K562 (cell line): ENCODE data around the gene THBS2. TPM values are rescaled to one million over a fixed set of nuclear protein-coding genes. Genes with fewer than 3 reads are reported as not detected.

ENCODE experiments used
- ARID2 ChIP-seq: fragments of 450-650 bp; IDR thresholded peaks from 2 replicates; pipeline ENCODE4 v1.6.1; 2017; ENCODE audit warnings: antibody characterized with exemption, mild to moderate bottlenecking
- GABPB2 ChIP-seq: fragments of 250-450 bp; sonication (Bioruptor Pico); conservative IDR thresholded peaks from 2 replicates; pipeline ENCODE4 v1.5.1; 2021; ENCODE audit warnings: mild to moderate bottlenecking
- HMBOX1 ChIP-seq: sonication (generic); IDR thresholded peaks from 2 replicates; pipeline ENCODE4 v1.6.1; 2016
- MCM5 ChIP-seq: fragments of 450-650 bp; IDR thresholded peaks from 2 replicates; pipeline ENCODE4 v1.6.1; 2016; ENCODE audit warnings: low read depth
- ZNF184 ChIP-seq: sonication (generic); formaldehyde crosslinking; IDR thresholded peaks from 2 replicates; pipeline ENCODE4 v1.5.0; 2020; ENCODE audit warnings: missing genetic modification reagents
- polyA plus RNA-seq, 8 experiments: library from polyadenylated mRNA; depleted of rRNA in 4 of 8; stranded (reverse) in 5 of 8; unstranded in 3 of 8; fragments of >200 nt; fragmentation: Nextera tagmentation in 2 of 8; fragmentation: Illumina TruSeq in 1 of 8; extraction: Ambion mirVana in 2 of 8; extraction: Trizol in 1 of 8; gene quantifications; 2 replicates each; pipeline versions ENCODE4 v1.2.1 to v1.2.3, GENCODE V29; 2011 to 2014; ENCODE audit warnings: inconsistent platforms in 1 of 8, missing spikeins in 1 of 8
- total RNA-seq, 7 experiments: library from RNA; depleted of rRNA in 6 of 7; stranded (reverse); fragments of >200 nt in 6 of 7; fragmentation: Illumina TruSeq in 2 of 7; extraction: Trizol in 2 of 7; gene quantifications; 2 replicates each; pipeline versions ENCODE4 v1.2.1 to v1.2.3, GENCODE V29; 2011 to 2021; ENCODE audit warnings: low replicate concordance in 1 of 7
- TF ChIP-seq, protein P1 (sequence below): sonication (generic); formaldehyde crosslinking; IDR thresholded peaks from 2 replicates; pipeline ENCODE4 v1.8.1; 2023; ENCODE audit warnings: mild to moderate bottlenecking, missing genetic modification reagents
- TF ChIP-seq, protein P2 (sequence below): sonication (generic); formaldehyde crosslinking; IDR thresholded peaks from 2 replicates; pipeline ENCODE4 v1.8.0; 2022; ENCODE audit warnings: mild to moderate bottlenecking, missing genetic modification reagents

THBS2 gene
- total and polyA plus RNA-seq, 9 of the 15 experiments (the other 6 are each of a cell fraction or from before 2014, with no cell fraction given), result 0.03 to 0.11 (median 0.03) TPM; not detected in 6

GRCh38 chr6:169243186-169243585 is 10.5 kb downstream of the THBS2 start (continued):
- TF ChIP-seq MCM5, result no peak
- TF ChIP-seq ARID2, result no peak
- no peak for TF ChIP-seq HMBOX1
- TF ChIP-seq, protein P1, sequence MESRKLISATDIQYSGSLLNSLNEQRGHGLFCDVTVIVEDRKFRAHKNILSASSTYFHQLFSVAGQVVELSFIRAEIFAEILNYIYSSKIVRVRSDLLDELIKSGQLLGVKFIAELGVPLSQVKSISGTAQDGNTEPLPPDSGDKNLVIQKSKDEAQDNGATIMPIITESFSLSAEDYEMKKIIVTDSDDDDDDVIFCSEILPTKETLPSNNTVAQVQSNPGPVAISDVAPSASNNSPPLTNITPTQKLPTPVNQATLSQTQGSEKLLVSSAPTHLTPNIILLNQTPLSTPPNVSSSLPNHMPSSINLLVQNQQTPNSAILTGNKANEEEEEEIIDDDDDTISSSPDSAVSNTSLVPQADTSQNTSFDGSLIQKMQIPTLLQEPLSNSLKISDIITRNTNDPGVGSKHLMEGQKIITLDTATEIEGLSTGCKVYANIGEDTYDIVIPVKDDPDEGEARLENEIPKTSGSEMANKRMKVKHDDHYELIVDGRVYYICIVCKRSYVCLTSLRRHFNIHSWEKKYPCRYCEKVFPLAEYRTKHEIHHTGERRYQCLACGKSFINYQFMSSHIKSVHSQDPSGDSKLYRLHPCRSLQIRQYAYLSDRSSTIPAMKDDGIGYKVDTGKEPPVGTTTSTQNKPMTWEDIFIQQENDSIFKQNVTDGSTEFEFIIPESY (CRISPR knock-in tag), result no peak
- no peak for TF ChIP-seq GABPB2
- TF ChIP-seq ZNF184, result no peak
- TF ChIP-seq, protein P2, sequence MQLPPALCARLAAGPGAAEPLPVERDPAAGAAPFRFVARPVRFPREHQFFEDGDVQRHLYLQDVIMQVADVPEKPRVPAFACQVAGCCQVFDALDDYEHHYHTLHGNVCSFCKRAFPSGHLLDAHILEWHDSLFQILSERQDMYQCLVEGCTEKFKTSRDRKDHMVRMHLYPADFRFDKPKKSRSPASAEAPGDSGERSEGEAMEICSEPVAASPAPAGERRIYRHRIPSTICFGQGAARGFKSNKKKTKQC (CRISPR knock-in tag), result no peak
